ENCODE measurements around the gene DENND1B. TPM values are rescaled to one million over a fixed set of nuclear protein-coding genes. Genes with fewer than 3 reads are reported as not detected.

Gene DENND1B
- total and polyA plus RNA-seq, 2 experiments from 2014 or later = 9.2 to 21.3 TPM

DNA sequence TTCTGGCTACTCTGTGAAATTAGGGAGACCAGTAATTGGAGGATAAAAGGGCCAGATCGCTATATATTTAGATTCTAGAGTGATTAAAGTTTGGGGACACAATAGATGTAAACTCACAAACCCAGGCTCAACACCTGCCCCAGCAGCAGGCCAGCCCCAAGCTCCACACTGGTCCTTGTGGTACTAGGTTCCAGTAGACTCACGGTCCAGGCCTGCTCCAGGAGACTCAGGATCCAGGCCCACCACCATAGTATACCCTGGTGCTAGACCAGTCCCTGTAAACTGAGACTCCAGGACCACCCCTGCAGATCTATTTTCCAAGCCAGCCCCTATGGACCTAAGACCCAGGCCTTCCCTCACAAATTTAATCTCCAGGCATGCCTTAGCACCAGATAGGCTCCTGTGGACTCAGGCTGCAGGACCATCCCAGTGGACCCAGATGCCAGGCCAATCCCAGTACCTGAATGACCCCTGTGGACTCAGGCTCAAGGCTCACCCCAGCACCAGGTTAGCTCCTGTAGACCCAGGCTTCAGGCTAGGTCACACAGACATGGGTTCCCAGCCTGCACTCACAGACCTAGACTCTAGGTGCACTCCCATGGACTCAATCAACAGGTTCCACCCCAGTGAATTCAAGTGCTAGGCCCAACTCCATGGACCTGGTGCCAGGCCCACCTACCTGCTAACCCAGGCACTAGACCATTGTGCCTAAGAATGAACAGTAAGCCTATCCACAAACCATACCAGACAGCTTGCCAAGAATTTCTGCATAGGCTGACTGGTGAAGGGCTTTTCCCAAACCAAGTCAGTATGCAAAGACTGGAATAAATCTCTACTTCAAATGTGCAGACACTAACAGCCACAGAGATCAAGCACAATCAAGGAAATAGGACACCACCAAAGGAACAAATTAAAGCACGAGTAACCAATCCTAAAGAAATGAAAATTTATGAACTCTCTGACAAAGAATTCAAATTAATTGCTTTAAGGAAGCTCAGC, 13.8 kb upstream of the DENND1B start:
- no peaks in the 10 kb centered on the region for H3K79me2 ChIP-seq (ENCODE audit: insufficient read depth)
- H3F3A ChIP-seq (ENCODE audit: insufficient read depth) = peaks cover 14% of the 10 kb centered on the region
- H3K4me2 ChIP-seq (ENCODE audit: unreplicated experiment) = no peak overlapping the region
- WGBS, 2 experiments (ENCODE audit: low coverage in 1 of 2, low lambda C conversion rate in 2 of 2, missing lambda C conversion rate in 2 of 2) = 77 to 79% methylated on average over 3 of the region's 3 CpGs
- in situ Hi-C loops (cut with MboI) = no loop called here
- peaks cover 22% of the 10 kb centered on the region for H3K4me1 ChIP-seq (ENCODE audit: insufficient read depth)
- no peak overlapping the region for H2AFZ ChIP-seq
- no peaks in the 10 kb centered on the region for H3K27me3 ChIP-seq (replicated peaks; ENCODE audit: insufficient read depth)
- H3K9me2 ChIP-seq (ENCODE audit: insufficient read depth) = no peaks in the 10 kb centered on the region
- no peak for DNase-seq
- no peak overlapping the region for H3K27ac ChIP-seq
- H3K9ac ChIP-seq = no peak overlapping the region
- no peaks in the 10 kb centered on the region for H3K36me3 ChIP-seq (ENCODE audit: low read depth)
- no peak overlapping the region for H3K4me3 ChIP-seq
- H4K20me1 ChIP-seq (ENCODE audit: insufficient read depth) = no peaks in the 10 kb centered on the region
- TF ChIP-seq EZH2 (IDR thresholded peaks at IDR 0.05; ENCODE audit: insufficient read depth, poor library complexity, severe bottlenecking) (no peak), EZH2phosphoT487 (IDR thresholded peaks at IDR 0.05; ENCODE audit: insufficient read depth, low read depth) (no peak)
- H3K9me3 ChIP-seq (ENCODE audit: low read depth) = no peaks in the 10 kb centered on the region

DNA sequence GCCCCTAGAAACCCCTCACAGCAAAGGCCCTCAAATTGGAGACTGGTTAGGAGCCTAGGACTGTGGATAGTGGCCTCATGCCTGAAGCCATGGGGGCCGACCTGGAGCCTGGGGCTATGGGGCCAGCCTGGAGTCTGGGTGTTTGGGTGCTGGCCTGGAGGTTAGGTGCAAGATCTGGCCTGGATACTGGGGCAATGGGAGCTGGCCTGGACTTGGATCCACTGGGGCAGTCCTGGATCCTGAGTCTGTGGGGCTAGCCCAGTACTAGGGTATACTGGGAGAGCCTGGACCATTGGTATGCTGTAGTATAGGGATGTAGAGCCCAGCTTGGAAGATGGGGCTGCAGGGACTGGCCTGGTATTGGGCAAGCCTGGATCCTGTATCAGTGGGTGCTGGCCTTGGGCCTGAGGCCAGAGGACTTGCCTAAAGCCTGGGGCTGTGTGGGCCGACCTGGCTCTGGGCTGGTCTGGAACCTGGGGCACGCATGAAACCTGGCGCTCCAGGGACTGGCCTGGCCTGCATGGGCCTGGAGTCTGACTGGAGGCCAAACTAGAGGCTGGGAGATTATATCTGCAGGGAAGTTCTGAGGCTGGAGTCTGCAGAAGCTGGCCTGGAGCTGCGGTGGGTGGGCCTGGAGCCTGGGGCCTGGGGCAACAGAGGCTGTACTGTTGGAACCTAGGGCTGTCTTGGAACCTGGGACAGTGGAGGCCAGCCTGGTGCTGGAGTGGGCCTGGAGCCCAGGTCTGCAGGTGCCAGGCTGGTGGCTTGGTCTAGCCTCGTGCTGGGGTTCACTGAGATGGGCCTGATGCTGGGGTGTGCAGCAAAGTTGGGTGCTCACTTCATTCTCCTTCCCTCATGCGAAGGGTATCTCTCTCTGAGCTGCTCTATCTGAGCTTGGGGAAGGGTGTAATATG, 12.6 kb upstream of the DENND1B start:
- in situ Hi-C loops (cut with MboI) = no loop called here
- 77 to 82% methylated on average over 6 to 7 of the region's 7 CpGs for WGBS, 2 experiments (ENCODE audit: low coverage in 1 of 2, low lambda C conversion rate in 2 of 2, missing lambda C conversion rate in 2 of 2)
- H3K36me3 ChIP-seq (ENCODE audit: low read depth) = no peaks in the 10 kb centered on the region
- H3K9me3 ChIP-seq (ENCODE audit: low read depth) = no peaks in the 10 kb centered on the region
- H3K9me2 ChIP-seq (ENCODE audit: insufficient read depth) = no peaks in the 10 kb centered on the region
- H3K27ac ChIP-seq = peak overlapping the region; percentile 14; the same call in 1 of the 2 replicates
- H3F3A ChIP-seq (ENCODE audit: insufficient read depth) = peaks cover 25% of the 10 kb centered on the region
- TF ChIP-seq EZH2phosphoT487 (IDR thresholded peaks at IDR 0.05; ENCODE audit: insufficient read depth, low read depth) (no peak), EZH2 (IDR thresholded peaks at IDR 0.05; ENCODE audit: insufficient read depth, poor library complexity, severe bottlenecking) (no peak)
- H3K4me1 ChIP-seq (ENCODE audit: insufficient read depth) = peaks cover 34% of the 10 kb centered on the region
- no peaks in the 10 kb centered on the region for H3K27me3 ChIP-seq (replicated peaks; ENCODE audit: insufficient read depth)
- no peaks in the 10 kb centered on the region for H3K79me2 ChIP-seq (ENCODE audit: insufficient read depth)
- no peaks in the 10 kb centered on the region for H4K20me1 ChIP-seq (ENCODE audit: insufficient read depth)
- no peak for DNase-seq
- H2AFZ ChIP-seq = no peak overlapping the region
- peak overlapping the region; percentile 10; the same call in 1 of the 2 replicates for H3K9ac ChIP-seq
- H3K4me3 ChIP-seq = no peak overlapping the region
- H3K4me2 ChIP-seq (ENCODE audit: unreplicated experiment) = peak overlapping the region; percentile 26

DNA sequence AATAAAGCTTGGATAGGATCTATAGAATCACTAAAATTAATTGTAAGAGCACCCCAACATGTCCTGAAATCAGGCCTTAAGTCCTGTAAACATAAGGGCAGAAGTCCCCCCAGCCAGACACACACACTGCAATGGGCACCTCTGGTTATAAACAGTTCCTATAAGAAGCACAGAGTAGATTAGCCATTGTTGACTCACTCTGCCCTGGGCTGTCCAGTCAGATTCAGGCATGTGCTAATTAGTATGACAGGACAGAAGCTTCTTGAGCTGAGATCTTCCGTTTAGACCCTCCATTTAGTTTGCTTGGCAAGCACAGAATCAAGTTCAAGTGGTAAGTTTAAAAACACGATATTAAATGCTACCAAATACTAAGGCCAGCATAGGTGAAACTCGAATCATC, 11.8 kb upstream of the DENND1B start:
- no peaks in the 10 kb centered on the region for H3K79me2 ChIP-seq (ENCODE audit: insufficient read depth)
- H3K9me3 ChIP-seq (ENCODE audit: low read depth) = no peaks in the 10 kb centered on the region
- no peaks in the 10 kb centered on the region for H4K20me1 ChIP-seq (ENCODE audit: insufficient read depth)
- no peak overlapping the region for H2AFZ ChIP-seq
- peak overlapping the region; percentile 10; the same call in 1 of the 2 replicates for H3K9ac ChIP-seq
- 56 to 60% methylated on average over 3 of the region's 3 CpGs for WGBS, 2 experiments (ENCODE audit: low coverage in 1 of 2, low lambda C conversion rate in 2 of 2, missing lambda C conversion rate in 2 of 2)
- peak; percentile 87 for DNase-seq
- H3K36me3 ChIP-seq (ENCODE audit: low read depth) = no peaks in the 10 kb centered on the region
- no peak for TF ChIP-seq EZH2phosphoT487 (IDR thresholded peaks at IDR 0.05; ENCODE audit: insufficient read depth, low read depth)
- TF ChIP-seq EZH2 (IDR thresholded peaks at IDR 0.05; ENCODE audit: insufficient read depth, poor library complexity, severe bottlenecking) = no peak
- H3K27me3 ChIP-seq (replicated peaks; ENCODE audit: insufficient read depth) = no peaks in the 10 kb centered on the region
- no peak overlapping the region for H3K4me3 ChIP-seq
- peaks cover 42% of the 10 kb centered on the region for H3K4me1 ChIP-seq (ENCODE audit: insufficient read depth)
- H3K9me2 ChIP-seq (ENCODE audit: insufficient read depth) = no peaks in the 10 kb centered on the region
- peak overlapping the region; percentile 14; the same call in 1 of the 2 replicates for H3K27ac ChIP-seq
- in situ Hi-C loops (cut with MboI) = no loop called here
- H3F3A ChIP-seq (ENCODE audit: insufficient read depth) = peaks cover 33% of the 10 kb centered on the region
- H3K4me2 ChIP-seq (ENCODE audit: unreplicated experiment) = peak overlapping the region; percentile 26

DNA sequence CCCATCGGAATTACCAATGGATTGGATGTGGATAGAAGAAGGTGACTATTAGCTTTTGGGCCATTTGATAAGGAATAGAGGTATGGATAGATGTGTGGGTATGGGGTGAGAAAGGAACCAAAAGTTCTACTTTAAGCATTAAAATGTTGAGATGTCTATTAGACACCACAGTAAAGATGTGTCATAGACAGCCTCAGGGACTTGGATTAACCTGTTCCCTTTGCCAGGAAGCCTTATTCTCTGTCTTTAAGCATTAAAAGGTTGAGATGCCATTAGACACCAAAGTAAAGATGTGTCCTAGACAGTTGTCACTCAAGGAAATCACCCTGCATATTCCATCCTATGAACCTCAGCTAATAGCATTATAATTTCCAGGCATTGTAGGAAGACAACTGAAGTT, 11.0 kb upstream of the DENND1B start:
- WGBS, 2 experiments (ENCODE audit: low coverage in 1 of 2, low lambda C conversion rate in 2 of 2, missing lambda C conversion rate in 2 of 2) = 93 to 100% methylated on average over 1 of the region's 1 CpG

More for the DNA sequence above, 11.0 kb upstream of the DENND1B start:
- Histone ChIP-seq H3K9ac (no peak overlapping the region), H3K4me3 (no peak overlapping the region), H3F3A (ENCODE audit: insufficient read depth) (peaks cover 40% of the 10 kb centered on the region), H2AFZ (no peak overlapping the region), H4K20me1 (ENCODE audit: insufficient read depth) (no peaks in the 10 kb centered on the region), H3K36me3 (ENCODE audit: low read depth) (no peaks in the 10 kb centered on the region), H3K9me2 (ENCODE audit: insufficient read depth) (no peaks in the 10 kb centered on the region), H3K27ac (no peak overlapping the region), H3K27me3 (replicated peaks; ENCODE audit: insufficient read depth) (no peaks in the 10 kb centered on the region), H3K4me2 (ENCODE audit: unreplicated experiment) (no peak overlapping the region), H3K4me1 (ENCODE audit: insufficient read depth) (peaks cover 50% of the 10 kb centered on the region), H3K79me2 (ENCODE audit: insufficient read depth) (no peaks in the 10 kb centered on the region), H3K9me3 (ENCODE audit: low read depth) (no peaks in the 10 kb centered on the region)
- in situ Hi-C loops (cut with MboI) = no loop called here
- DNase-seq = peak; percentile 44
- TF ChIP-seq EZH2 (IDR thresholded peaks at IDR 0.05; ENCODE audit: insufficient read depth, poor library complexity, severe bottlenecking) (no peak), EZH2phosphoT487 (IDR thresholded peaks at IDR 0.05; ENCODE audit: insufficient read depth, low read depth) (no peak)
